IMR-90 (cell line): ENCODE results near the gene SLC39A3. TPM values are rescaled to one million over a fixed set of nuclear protein-coding genes. Genes with fewer than 3 reads are reported as not detected.

ENCODE experiments used
- ATAC-seq: fragments of 200-7000 bp; cut with Tn5 transposase; 2 replicates; pipeline ENCODE4 v1.9.1; 2020; ENCODE audit warnings: low read depth, mild to moderate bottlenecking, moderate library complexity
- BruUV-seq: library from RNA; stranded (reverse); fragments of 400-500 nt; replicated peaks from 2 replicates; lab custom pipeline; 2021; lab: Mats Ljungman, UMichigan
- CTCF ChIA-PET: fragments of 300-600 bp; formaldehyde crosslinking; extraction: SDS; loops from one replicate; lab custom pipeline; 2021; ENCODE audit warnings: antibody characterized with exemption; lab: Yijun Ruan, JAX
- POLR2A ChIA-PET: fragments of 300-600 bp; sonication (Branson Sonifier 250); formaldehyde crosslinking; loops from one replicate; lab custom pipeline; 2022; ENCODE audit warnings: antibody characterized with exemption; ENCODE audit not compliant: unreplicated experiment; lab: Charles Lee
- DNase-seq: peaks from one replicate; pipeline ENCODE4 v3.0.0; 2013
- H2AFZ ChIP-seq: replicated peaks from 2 replicates; pipeline ENCODE3; 2013; ENCODE audit warnings: low read length, mild to moderate bottlenecking; ENCODE audit not compliant: poor library complexity
- H2AK5ac ChIP-seq: 2 replicates; pipeline ENCODE4 v1.6.1; 2013; ENCODE audit warnings: low read depth, low read length, inconsistent platforms
- H2AK9ac ChIP-seq: replicated peaks from 2 replicates; pipeline ENCODE3; 2013; ENCODE audit warnings: mild to moderate bottlenecking, low read depth, low read length, moderate library complexity; ENCODE audit not compliant: poor library complexity
- H2BK120ac ChIP-seq: 2 replicates; pipeline ENCODE4 v1.6.1; 2013; ENCODE audit warnings: low read depth, low read length, inconsistent platforms
- H2BK15ac ChIP-seq: 3 replicates; pipeline ENCODE4 v1.6.1; 2013; ENCODE audit warnings: low read depth, low read length, inconsistent platforms
- H2BK20ac ChIP-seq: 2 replicates; pipeline ENCODE4 v1.6.1; 2013; ENCODE audit warnings: low read depth, mild to moderate bottlenecking, inconsistent platforms, low read length, moderate library complexity
- H2BK5ac ChIP-seq: 2 replicates; pipeline ENCODE4 v1.6.1; 2013; ENCODE audit warnings: mild to moderate bottlenecking, low read depth, low read length, inconsistent platforms; ENCODE audit not compliant: poor library complexity, severe bottlenecking
- H3K14ac ChIP-seq: replicated peaks from 2 replicates; pipeline ENCODE4 v1.6.1; 2013; ENCODE audit warnings: low read depth, low read length, inconsistent platforms
- H3K18ac ChIP-seq: 2 replicates; pipeline ENCODE4 v1.6.1; 2013; ENCODE audit warnings: low read depth, low read length, control low read depth
- H3K23ac ChIP-seq: 2 replicates; pipeline ENCODE4 v1.6.1; 2013; ENCODE audit warnings: low read depth, low read length, inconsistent platforms
- H3K27ac ChIP-seq: 2 replicates; pipeline ENCODE4 v1.5.1; 2013; ENCODE audit warnings: mild to moderate bottlenecking, control low read depth, low read length; ENCODE audit not compliant: insufficient read depth
- H3K27me3 ChIP-seq: 2 replicates; pipeline ENCODE4 v1.6.1; 2013; ENCODE audit warnings: low read length; ENCODE audit not compliant: control insufficient read depth, insufficient read depth
- H3K36me3 ChIP-seq: 2 replicates; pipeline ENCODE4 v1.6.1; 2013; ENCODE audit warnings: low read length, mixed read lengths; ENCODE audit not compliant: control insufficient read depth, insufficient read depth
- H3K4ac ChIP-seq: 2 replicates; pipeline ENCODE4 v1.6.1; 2013; ENCODE audit warnings: low read depth, low read length, inconsistent platforms
- H3K4me1 ChIP-seq: 2 replicates; pipeline ENCODE4 v1.6.1; 2013; ENCODE audit warnings: low read length, mixed read lengths; ENCODE audit not compliant: control insufficient read depth, insufficient read depth
- H3K4me2 ChIP-seq: 2 replicates; pipeline ENCODE4 v1.6.1; 2013; ENCODE audit warnings: low read depth, mild to moderate bottlenecking, control low read depth, low read length, moderate library complexity
- H3K4me3 ChIP-seq: 2 replicates; pipeline ENCODE4 v1.5.1; 2013; ENCODE audit warnings: low read depth, mild to moderate bottlenecking, control low read depth, low read length, moderate library complexity; ENCODE audit not compliant: insufficient read depth
- H3K56ac ChIP-seq: 2 replicates; pipeline ENCODE4 v1.6.1; 2013; ENCODE audit warnings: low read length, inconsistent platforms; ENCODE audit not compliant: insufficient read depth; ENCODE audit errors: extremely low read depth
- H3K79me1 ChIP-seq, 2 experiments: 2 replicates each; pipeline ENCODE4 v1.6.1; 2013; ENCODE audit warnings: low read length in 2 of 2, inconsistent platforms in 1 of 2, low read depth in 1 of 2
- H3K9ac ChIP-seq: 2 replicates; pipeline ENCODE4 v1.6.1; 2013; ENCODE audit warnings: low read depth, low read length, control low read depth
- H3K9me1 ChIP-seq: 2 replicates; pipeline ENCODE4 v1.6.1; 2013; ENCODE audit warnings: low read length, inconsistent platforms; ENCODE audit not compliant: insufficient read depth
- H3K9me3 ChIP-seq: 2 replicates; pipeline ENCODE4 v1.6.1; 2013; ENCODE audit warnings: low read length; ENCODE audit not compliant: control insufficient read depth, insufficient read depth
- H4K20me1 ChIP-seq: 2 replicates; pipeline ENCODE4 v1.6.1; 2013; ENCODE audit warnings: low read length, inconsistent platforms; ENCODE audit not compliant: insufficient read depth
- H4K5ac ChIP-seq: 2 replicates; pipeline ENCODE4 v1.6.1; 2013; ENCODE audit warnings: mild to moderate bottlenecking, low read depth, low read length, control low read depth
- H4K8ac ChIP-seq, 2 experiments: 2 replicates each; pipeline ENCODE4 v1.6.1; 2013; ENCODE audit warnings: low read depth in 2 of 2, low read length in 2 of 2, control low read depth in 1 of 2, inconsistent platforms in 1 of 2
- H4K91ac ChIP-seq: 2 replicates; pipeline ENCODE4 v1.6.1; 2013; ENCODE audit warnings: low read depth, low read length, inconsistent platforms; ENCODE audit not compliant: insufficient read depth
- ELK1 ChIP-seq: fragments of 150-350 bp; IDR thresholded peaks from 2 replicates; pipeline ENCODE4 v1.6.1; 2016; ENCODE audit warnings: low read depth, mild to moderate bottlenecking, low read length, moderate library complexity, borderline replicate concordance
- WGBS, 2 experiments: methylation state at CpG; one replicate each; pipeline versions ENCODE4 v1.1.5 to v1.1.7; 2013; ENCODE audit warnings: missing lambda C conversion rate in 2 of 2; ENCODE audit not compliant: insufficient read length in 1 of 2; ENCODE audit errors: extremely low coverage in 2 of 2; 5-methylcytosine and 5-hydroxymethylcytosine counted together
- dilution Hi-C: fragments of 300-500 bp; cut with HindIII; formaldehyde crosslinking; loops from one replicate; pipeline ENCODE4 v1.14.3; 2018; ENCODE audit warnings: low sequenced_read_pairs; ENCODE audit not compliant: unreplicated experiment
- in situ Hi-C: fragments of 300-500 bp; cut with MboI; formaldehyde crosslinking; loops from 3 replicates; pipeline ENCODE4 v1.14.3; 2019; ENCODE audit warnings: low sequenced_read_pairs, inconsistent platforms, mixed read lengths
- intact Hi-C: fragments of 100-400 bp; cut with micrococcal nuclease; formaldehyde crosslinking; loops from 2 replicates; pipeline ENCODE4 v1.10.0; 2022
- polyA plus RNA-seq, 3 experiments: library from polyadenylated mRNA; depleted of rRNA; stranded (reverse); fragments of >200 nt; gene quantifications; 2 replicates each; pipeline ENCODE4 v1.2.3, GENCODE V29; 2012; ENCODE audit warnings: low replicate concordance in 1 of 3
- total RNA-seq: library from RNA; depleted of rRNA; stranded (reverse); fragments of >200 nt; gene quantifications from 2 replicates; pipeline ENCODE4 v1.2.3, GENCODE V29; 2012

The SLC39A3 gene
- total and polyA plus RNA-seq, 2 of the 4 experiments (the other 2 are of a cell fraction), result 12.4 to 38.2 TPM

DNA sequence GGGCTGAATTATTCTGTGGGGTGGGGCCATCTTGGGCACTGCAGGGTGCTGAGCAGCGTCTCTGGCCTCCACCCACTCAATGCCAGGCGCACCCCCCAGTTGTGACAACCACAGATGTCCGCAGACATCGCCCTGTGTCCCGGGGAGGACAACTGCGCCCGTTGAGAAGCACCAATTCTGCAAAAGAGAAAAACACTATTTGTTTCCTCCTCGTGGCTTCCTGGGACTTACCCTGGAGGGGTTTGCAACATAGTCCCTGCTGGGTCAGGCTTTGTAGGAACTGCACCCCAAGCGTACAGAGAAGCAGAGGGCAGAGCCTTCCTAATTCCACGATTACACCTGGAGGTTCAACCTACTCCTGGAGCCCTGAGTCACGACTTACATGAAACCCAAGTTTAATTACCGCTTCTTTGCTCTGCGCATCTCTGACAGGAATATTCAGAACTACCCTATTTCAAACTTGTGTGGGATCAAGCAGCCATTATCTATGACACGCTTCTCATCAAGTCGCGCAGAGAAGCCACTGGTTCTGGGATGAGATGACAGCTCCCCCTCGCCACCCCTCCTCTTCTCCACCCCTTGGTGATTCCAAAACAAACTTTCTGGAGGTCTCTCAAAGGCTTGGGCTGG is 11.1 kb upstream of the SLC39A3 start:
- Histone ChIP-seq H2AFZ (no peak overlapping the region), H3K56ac (no peak overlapping the region), H3K4ac (no peak overlapping the region), H3K23ac (no peak overlapping the region), H2AK5ac (no peak overlapping the region), H3K27ac (no peak overlapping the region), H3K36me3 (peaks cover 22% of the 10 kb centered on the region), H3K27me3 (peaks cover 1% of the 10 kb centered on the region; the same call in 1 of the 2 replicates), H4K91ac (no peak overlapping the region), H2BK20ac (no peak overlapping the region), H2AK9ac (no peak overlapping the region), H3K4me1 (no peaks in the 10 kb centered on the region), H4K20me1 (no peaks in the 10 kb centered on the region), H4K8ac (no peak overlapping the region), H4K5ac (no peak overlapping the region), H3K9me3 (no peaks in the 10 kb centered on the region), H2BK5ac (no peak overlapping the region), H3K4me2 (no peak overlapping the region), H2BK120ac (no peak overlapping the region), H2BK15ac (no peak overlapping the region), H3K4me3 (no peak overlapping the region), H3K9ac (no peak overlapping the region), H3K18ac (no peak overlapping the region), H3K9me1 (no peaks in the 10 kb centered on the region), H3K79me1 (no peaks in the 10 kb centered on the region; a peak in 1 of 4 replicates), H3K14ac (no peak overlapping the region)
- intact Hi-C loops (no loop called here), dilution Hi-C loops (no loop called here), in situ Hi-C loops (no loop called here)
- no peak for DNase-seq
- WGBS, 2 experiments, result 78% methylated on average over 9 of the region's 17 CpGs; no CpG with 5 or more reads in 1 of the 2 experiments
- ChIA-PET POLR2A (no interaction called here), CTCF (interaction anchor here (3.2 kb wide), 1 partner anchor 102 kb away, joined by 28 read pairs; no protein-coding TSS in a partner anchor)
- BruUV-seq, result no TSS peak
- ATAC-seq, result no peak
- TF ChIP-seq ELK1, result no peak
